Ramos (cell line): Measurements from ENCODE around the gene LTC4S.

ENCODE experiments used
- in situ Hi-C: fragments of 300-500 bp; cut with MboI; formaldehyde crosslinking; loops from one replicate; pipeline ENCODE4 v1.14.3; 2022; ENCODE audit warnings: low sequenced_read_pairs; ENCODE audit not compliant: unreplicated experiment

LTC4S gene

GRCh38 chr5:179839328-179840256 lies 45.8 kb downstream of the LTC4S start:
- in situ Hi-C loops, result no loop called here

- in situ Hi-C loops, result no loop called here
Observed at GRCh38 chr5:179840321-179840720, 46.5 kb downstream of the LTC4S start.

- in situ Hi-C loops, result no loop called here
Observed at GRCh38 chr5:179840766-179841165, 47.0 kb downstream of the LTC4S start.

GRCh38 chr5:179841621-179842020 lies 47.8 kb downstream of the LTC4S start:
- in situ Hi-C loops, result no loop called here
